Stomach smooth muscle (tissue), 2 donors: ENCODE measurements around the gene SYNPO2.

ENCODE experiments used
- H3K27ac ChIP-seq: one replicate; pipeline ENCODE4 v1.7.0; 2013; ENCODE audit warnings: mild to moderate bottlenecking, low read length, inconsistent platforms
- H3K27me3 ChIP-seq, 2 donors: one replicate each; pipeline ENCODE4 v1.7.0; 2013; ENCODE audit warnings: low read length in 2 of 2; ENCODE audit not compliant: insufficient read depth in 2 of 2, control insufficient read depth in 1 of 2
- H3K36me3 ChIP-seq, 2 donors: one replicate each; pipeline ENCODE4 v1.7.0; 2013; ENCODE audit warnings: low read length in 2 of 2; ENCODE audit not compliant: control insufficient read depth in 2 of 2, insufficient read depth in 2 of 2
- H3K4me1 ChIP-seq: one replicate; pipeline ENCODE4 v1.7.0; 2013; ENCODE audit warnings: low read length; ENCODE audit not compliant: control insufficient read depth, insufficient read depth
- H3K4me3 ChIP-seq, 2 donors: one replicate each; pipeline ENCODE4 v1.7.0; 2013; ENCODE audit warnings: low read length in 2 of 2
- H3K9ac ChIP-seq, 2 donors: one replicate each; pipeline ENCODE4 v1.7.0; 2013; ENCODE audit warnings: low read length in 2 of 2, mild to moderate bottlenecking in 1 of 2
- H3K9me3 ChIP-seq, 2 donors: one replicate each; pipeline ENCODE4 v1.7.0; 2013; ENCODE audit warnings: low read length in 2 of 2; ENCODE audit not compliant: control insufficient read depth in 2 of 2
- donor health status: healthy.
- donor health status: Pancreatic carcinoma.

Gene SYNPO2

DNA sequence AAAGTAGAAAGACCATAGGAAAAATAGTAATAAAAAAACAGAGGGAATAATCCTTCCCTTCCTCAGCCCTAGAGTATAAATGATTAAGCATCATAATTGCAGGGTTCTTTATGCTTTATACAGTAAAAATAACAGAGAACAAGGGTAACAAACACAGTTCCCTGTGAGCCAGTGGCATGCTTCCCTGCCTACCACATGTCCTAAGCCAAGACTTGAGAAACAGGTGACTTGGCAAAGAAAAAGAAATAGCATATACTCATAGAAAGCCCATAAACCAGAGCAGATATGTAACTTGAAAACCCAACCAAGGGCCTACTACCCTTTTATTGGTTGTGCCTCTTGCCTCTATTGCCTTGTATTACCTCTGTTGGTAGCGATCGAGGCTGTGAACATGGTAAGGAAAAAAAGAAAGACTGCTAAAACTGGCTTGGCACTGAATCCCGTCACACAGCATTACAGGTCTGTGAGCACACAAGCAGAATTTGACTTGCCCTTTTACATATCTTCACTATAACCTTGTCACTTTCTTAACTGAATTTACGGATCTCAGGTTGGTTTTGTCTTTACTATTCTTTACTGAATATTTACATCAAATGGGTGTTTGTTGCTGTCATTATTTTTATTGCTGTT lies 216.1 kb downstream of the SYNPO2 start:
- Histone ChIP-seq H3K9me3 (no peaks in the 10 kb centered on the region), H3K36me3 (no peaks in the 10 kb centered on the region), H3K9ac (no peak overlapping the region), H3K27ac (no peak overlapping the region), H3K4me3 (no peak overlapping the region), H3K4me1 (no peaks in the 10 kb centered on the region), H3K27me3 (no peaks in the 10 kb centered on the region)

GRCh38 chr4:119105605-119106004 lies 217.0 kb downstream of the SYNPO2 start:
- H3K4me3 ChIP-seq = no peak overlapping the region
- H3K27ac ChIP-seq = no peak overlapping the region
- H3K9ac ChIP-seq = no peak overlapping the region
- H3K36me3 ChIP-seq = no peaks in the 10 kb centered on the region
- H3K9me3 ChIP-seq = no peaks in the 10 kb centered on the region
- H3K27me3 ChIP-seq = no peaks in the 10 kb centered on the region
- H3K4me1 ChIP-seq = no peaks in the 10 kb centered on the region

- no peaks in the 10 kb centered on the region for H3K36me3 ChIP-seq
- no peaks in the 10 kb centered on the region for H3K27me3 ChIP-seq
- H3K4me3 ChIP-seq = no peak overlapping the region
- no peaks in the 10 kb centered on the region for H3K4me1 ChIP-seq
- no peak overlapping the region for H3K9ac ChIP-seq
- no peaks in the 10 kb centered on the region for H3K9me3 ChIP-seq
- H3K27ac ChIP-seq = no peak overlapping the region
Observed at GRCh38 chr4:119106036-119107000, 217.7 kb downstream of the SYNPO2 start.

DNA sequence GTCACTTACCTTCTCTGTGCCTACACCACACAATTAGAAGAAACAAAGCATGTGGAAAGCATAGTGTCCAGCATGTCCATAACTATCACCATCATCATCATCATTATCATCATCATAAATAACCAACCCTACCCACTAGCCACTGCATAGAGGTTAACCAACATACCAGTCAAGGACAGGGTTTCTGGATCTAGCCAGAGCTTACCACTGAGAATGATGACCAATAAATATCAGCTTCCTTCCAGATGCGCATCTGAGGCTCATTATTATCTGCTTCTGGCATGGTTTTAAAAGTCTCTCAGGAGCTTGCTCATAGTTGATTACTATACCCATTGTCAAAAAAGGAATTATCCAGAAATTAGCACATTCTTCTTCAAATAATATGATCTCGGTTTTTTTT lies 221.5 kb downstream of the SYNPO2 start:
- H3K9me3 ChIP-seq = no peaks in the 10 kb centered on the region

More for the DNA sequence above, 221.5 kb downstream of the SYNPO2 start:
- Histone ChIP-seq H3K4me1 (no peaks in the 10 kb centered on the region), H3K36me3 (no peaks in the 10 kb centered on the region), H3K27me3 (no peaks in the 10 kb centered on the region), H3K4me3 (no peak overlapping the region), H3K9ac (no peak overlapping the region), H3K27ac (no peak overlapping the region)
